C4-2B (cell line): ENCODE measurements around the gene CLEC2A.

Experiments used
- ZFX ChIP-seq: fragments of 450-650 bp; IDR thresholded peaks from 2 replicates; pipeline ENCODE4 v1.6.1; 2017
- TF ChIP-seq, protein P1 (sequence below): fragments of 450-650 bp; conservative IDR thresholded peaks from 2 replicates; pipeline ENCODE4 v1.5.1; 2017; ENCODE audit warnings: mild to moderate bottlenecking

DNA sequence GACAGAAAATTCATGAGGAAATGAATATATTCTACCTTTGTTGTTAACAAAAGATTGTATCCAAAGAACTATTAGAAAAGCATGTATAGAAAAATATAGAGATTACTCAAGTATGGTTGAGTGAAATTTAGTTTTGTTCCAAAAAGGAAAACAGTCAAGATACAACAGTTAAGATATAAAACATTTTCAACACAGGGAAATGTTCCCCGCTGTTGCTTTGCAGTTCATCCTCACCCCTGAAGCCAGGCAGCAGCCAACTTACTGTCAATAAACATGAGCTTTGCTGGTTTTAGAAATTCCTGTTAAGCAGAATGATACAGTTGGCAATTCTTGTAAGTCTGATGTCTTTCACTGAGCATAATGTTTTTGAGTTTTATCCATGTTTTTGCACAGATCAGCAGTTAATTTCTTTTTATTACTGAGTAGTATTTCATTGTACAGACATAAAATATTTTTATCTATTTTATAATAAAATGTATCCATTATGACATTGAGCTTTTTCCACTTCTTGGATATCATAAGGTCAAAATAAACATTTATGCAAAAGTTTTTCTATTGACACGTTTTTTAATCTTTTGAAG, 61.8 kb downstream of the CLEC2A start:
- TF ChIP-seq, protein P1, sequence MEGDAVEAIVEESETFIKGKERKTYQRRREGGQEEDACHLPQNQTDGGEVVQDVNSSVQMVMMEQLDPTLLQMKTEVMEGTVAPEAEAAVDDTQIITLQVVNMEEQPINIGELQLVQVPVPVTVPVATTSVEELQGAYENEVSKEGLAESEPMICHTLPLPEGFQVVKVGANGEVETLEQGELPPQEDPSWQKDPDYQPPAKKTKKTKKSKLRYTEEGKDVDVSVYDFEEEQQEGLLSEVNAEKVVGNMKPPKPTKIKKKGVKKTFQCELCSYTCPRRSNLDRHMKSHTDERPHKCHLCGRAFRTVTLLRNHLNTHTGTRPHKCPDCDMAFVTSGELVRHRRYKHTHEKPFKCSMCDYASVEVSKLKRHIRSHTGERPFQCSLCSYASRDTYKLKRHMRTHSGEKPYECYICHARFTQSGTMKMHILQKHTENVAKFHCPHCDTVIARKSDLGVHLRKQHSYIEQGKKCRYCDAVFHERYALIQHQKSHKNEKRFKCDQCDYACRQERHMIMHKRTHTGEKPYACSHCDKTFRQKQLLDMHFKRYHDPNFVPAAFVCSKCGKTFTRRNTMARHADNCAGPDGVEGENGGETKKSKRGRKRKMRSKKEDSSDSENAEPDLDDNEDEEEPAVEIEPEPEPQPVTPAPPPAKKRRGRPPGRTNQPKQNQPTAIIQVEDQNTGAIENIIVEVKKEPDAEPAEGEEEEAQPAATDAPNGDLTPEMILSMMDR, result no peak
- TF ChIP-seq ZFX, result no peak
